Testis (tissue), 3 donors: ENCODE data around the gene ASCL4. TPM values are rescaled to one million over a fixed set of nuclear protein-coding genes. Genes with fewer than 3 reads are reported as not detected.

Experiments used
- DNase-seq: peaks from one replicate; pipeline ENCODE4 v3.0.0-alpha.2; 2019
- H3K27ac ChIP-seq, 2 donors: fragments of 200-600 bp; sonication (generic); one replicate each; pipeline ENCODE4 v1.5.1; 2019
- H3K27me3 ChIP-seq: fragments of 200-600 bp; sonication (generic); one replicate; pipeline ENCODE4 v1.5.1; 2019
- H3K36me3 ChIP-seq: fragments of 200-600 bp; sonication (generic); one replicate; pipeline ENCODE4 v1.5.1; 2017; ENCODE audit warnings: low read depth; ENCODE audit errors: missing control alignments
- H3K4me1 ChIP-seq: fragments of 200-600 bp; sonication (generic); one replicate; pipeline ENCODE4 v1.5.1; 2019
- H3K4me3 ChIP-seq, 2 donors: fragments of 200-600 bp; sonication (generic); one replicate each; pipeline ENCODE4 v1.5.1; 2017 to 2019
- H3K9me3 ChIP-seq: fragments of 200-600 bp; sonication (generic); one replicate; pipeline ENCODE4 v1.5.1; 2017
- CTCF ChIP-seq, 3 experiments: fragments of 450-650 bp in 2 of 3; fragments of 200-600 bp in 1 of 3; sonication (generic) in 1 of 3; IDR thresholded peaks; one replicate each; pipeline ENCODE4 v1.5.1; 2016 to 2019; ENCODE audit warnings: antibody characterized with exemption in 3 of 3, mild to moderate bottlenecking in 2 of 3, moderate library complexity in 1 of 3
- POLR2A ChIP-seq: fragments of 450-650 bp; IDR thresholded peaks from one replicate; pipeline ENCODE4 v1.6.1; 2017; ENCODE audit warnings: antibody characterized with exemption, mild to moderate bottlenecking, moderate library complexity
- WGBS, 2 donors: methylation state at CpG; one replicate each; pipeline ENCODE4 v1.1.5; 2018; 5-methylcytosine and 5-hydroxymethylcytosine counted together
- intact Hi-C: fragments of 100-400 bp; cut with DNase I; formaldehyde crosslinking; loops from one replicate; pipeline ENCODE4 v1.15.1; 2023; ENCODE audit warnings: low total_unique reads
- polyA plus RNA-seq: library from polyadenylated mRNA; stranded (reverse); fragments of 350-450 nt; fragmentation: Illumina TruSeq; extraction: RNeasy Lipid Tissue Mini Kit (QIAGEN cat#74804); gene quantifications from one replicate; pipeline ENCODE4 v1.2.3, GENCODE V29; 2014; ENCODE audit warnings: low read depth, low replicate concordance; ENCODE audit not compliant: insufficient read depth
- total RNA-seq, 2 donors: library from RNA; depleted of rRNA; stranded (reverse); fragments of >200 nt; gene quantifications; one replicate each; pipeline ENCODE4 v1.2.3, GENCODE V29; 2016

Gene ASCL4
- total and polyA plus RNA-seq, 3 donors from 2014 or later = 0.13 to 0.50 TPM; not detected in 1

DNA sequence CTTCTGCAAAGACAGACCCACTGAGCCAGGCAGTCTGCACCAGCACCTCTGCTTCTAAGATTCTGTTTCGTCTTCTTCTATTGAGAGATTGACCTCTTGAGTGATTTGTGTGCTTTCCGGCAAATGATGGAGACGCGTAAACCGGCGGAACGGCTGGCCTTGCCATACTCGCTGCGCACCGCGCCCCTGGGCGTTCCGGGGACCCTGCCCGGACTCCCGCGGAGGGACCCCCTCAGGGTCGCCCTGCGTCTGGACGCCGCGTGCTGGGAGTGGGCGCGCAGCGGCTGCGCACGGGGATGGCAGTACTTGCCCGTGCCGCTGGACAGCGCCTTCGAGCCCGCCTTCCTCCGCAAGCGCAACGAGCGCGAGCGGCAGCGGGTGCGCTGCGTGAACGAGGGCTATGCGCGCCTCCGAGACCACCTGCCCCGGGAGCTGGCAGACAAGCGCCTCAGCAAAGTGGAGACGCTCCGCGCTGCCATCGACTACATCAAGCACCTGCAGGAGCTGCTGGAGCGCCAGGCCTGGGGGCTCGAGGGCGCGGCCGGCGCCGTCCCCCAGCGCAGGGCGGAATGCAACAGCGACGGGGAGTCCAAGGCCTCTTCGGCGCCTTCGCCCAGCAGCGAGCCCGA lies 703 bp downstream of the ASCL4 start:
- no peaks in the 10 kb centered on the region for H3K4me1 ChIP-seq
- H3K27ac ChIP-seq = no peak overlapping the region
- H3K9me3 ChIP-seq = no peaks in the 10 kb centered on the region
- no peaks in the 10 kb centered on the region for H3K36me3 ChIP-seq
- TF ChIP-seq CTCF (IDR thresholded peaks at IDR 0.05) (no peak), POLR2A (no peak)
- H3K4me3 ChIP-seq = peak overlapping the region; percentile 36 to 55
- 1 to 5% methylated on average over 17 to 43 of the region's 66 CpGs for WGBS, 2 donors
- H3K27me3 ChIP-seq = no peaks in the 10 kb centered on the region
- intact Hi-C loops = no loop called here
- DNase-seq = peak; percentile 54

DNA sequence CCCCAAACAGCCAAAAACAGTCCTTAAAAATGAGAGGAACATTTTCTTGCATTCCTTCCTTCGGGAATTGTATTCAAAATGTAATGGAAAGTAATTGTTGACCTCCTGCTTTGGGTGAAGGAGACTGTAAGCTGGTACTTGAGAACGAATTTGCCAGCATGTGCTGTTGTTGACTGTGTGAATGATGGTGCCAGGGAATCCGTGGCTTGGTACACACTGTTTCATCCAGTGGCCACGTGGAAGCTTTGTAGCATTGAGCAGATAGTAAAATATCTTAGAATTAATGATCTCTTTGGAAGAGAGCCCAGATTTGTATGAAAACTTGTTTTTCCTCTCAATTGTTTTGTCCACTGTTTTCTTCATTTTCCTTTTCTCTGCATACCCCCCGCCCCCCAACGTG lies 1.7 kb downstream of the ASCL4 start:
- no peaks in the 10 kb centered on the region for H3K36me3 ChIP-seq
- H3K9me3 ChIP-seq = no peaks in the 10 kb centered on the region
- 24 to 26% methylated on average over 6 of the region's 6 CpGs for WGBS, 2 donors
- no peak for TF ChIP-seq CTCF (IDR thresholded peaks at IDR 0.05)
- TF ChIP-seq POLR2A = no peak
- no peaks in the 10 kb centered on the region for H3K27me3 ChIP-seq
- H3K4me3 ChIP-seq = peak overlapping the region in 1 of 2 donors; percentile 55
- no peak for DNase-seq
- no peak overlapping the region for H3K27ac ChIP-seq
- no peaks in the 10 kb centered on the region for H3K4me1 ChIP-seq
- intact Hi-C loops = no loop called here

- no peak overlapping the region for H3K27ac ChIP-seq
- H3K27me3 ChIP-seq = no peaks in the 10 kb centered on the region
These were observed 4.0 kb downstream of the ASCL4 start for GRCh38 chr12:107778383-107779025.

DNA sequence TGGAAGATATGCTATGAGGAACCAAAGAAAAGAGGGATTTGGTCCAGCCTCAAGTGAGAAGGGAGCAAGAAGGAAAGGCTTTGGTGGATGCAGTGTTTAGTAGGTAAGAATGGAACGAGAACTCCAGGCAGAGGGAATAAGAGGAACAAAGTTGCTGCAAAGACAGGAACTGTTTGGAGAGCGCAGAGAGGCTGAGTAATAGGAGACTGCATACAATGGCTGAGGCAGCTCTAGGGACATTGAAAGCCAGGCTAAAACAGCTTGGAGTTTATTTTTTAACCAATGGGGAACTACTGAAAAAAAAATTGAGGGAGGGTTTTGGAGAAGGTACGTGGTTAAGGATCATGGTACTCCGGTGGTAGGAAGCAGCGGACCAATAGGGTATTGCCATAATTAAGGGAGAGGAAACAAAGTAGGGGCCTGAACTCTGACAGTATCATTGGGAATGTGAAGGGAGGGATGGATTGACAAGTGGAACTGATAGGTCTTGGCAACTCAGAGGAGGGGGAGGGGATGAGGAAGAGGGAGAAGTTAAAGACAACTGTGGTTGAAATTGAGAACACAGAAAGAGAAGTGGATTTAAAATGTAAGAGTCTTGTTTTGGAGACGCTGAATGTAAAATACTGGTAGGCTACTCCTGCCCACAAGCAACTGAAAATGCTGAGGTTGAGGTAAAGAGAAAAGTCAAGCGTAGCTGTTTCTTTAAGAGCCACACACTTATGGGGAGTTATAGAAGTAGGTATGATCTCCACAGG lies 4.8 kb downstream of the ASCL4 start:
- 76 to 80% methylated on average over 7 of the region's 7 CpGs for WGBS, 2 donors
- no peak for DNase-seq
- TF ChIP-seq CTCF (IDR thresholded peaks at IDR 0.05) (no peak), POLR2A (no peak)

More at GRCh38 chr12:107778383-107779025, 4.0 kb downstream of the ASCL4 start:
- no peak for DNase-seq
- 67 to 68% methylated on average over 11 of the region's 11 CpGs for WGBS, 2 donors
- H3K9me3 ChIP-seq = no peaks in the 10 kb centered on the region
- intact Hi-C loops = no loop called here
- H3K4me3 ChIP-seq = no peak overlapping the region
- no peak for TF ChIP-seq CTCF (IDR thresholded peaks at IDR 0.05)
- TF ChIP-seq POLR2A = no peak
- no peaks in the 10 kb centered on the region for H3K36me3 ChIP-seq
- H3K4me1 ChIP-seq = no peaks in the 10 kb centered on the region

More for the DNA sequence above, 4.8 kb downstream of the ASCL4 start:
- H3K4me1 ChIP-seq = no peaks in the 10 kb centered on the region
- intact Hi-C loops = no loop called here
- no peak overlapping the region for H3K27ac ChIP-seq
- H3K36me3 ChIP-seq = no peaks in the 10 kb centered on the region
- no peaks in the 10 kb centered on the region for H3K27me3 ChIP-seq
- no peaks in the 10 kb centered on the region for H3K9me3 ChIP-seq
- H3K4me3 ChIP-seq = no peak overlapping the region
